Ascending aorta (tissue), 2 donors: ENCODE measurements around the gene FHOD1. TPM values are rescaled to one million over a fixed set of nuclear protein-coding genes. Genes with fewer than 3 reads are reported as not detected.

Experiments used
- DNase-seq, 2 donors: peaks; one replicate each; pipeline ENCODE4 v3.0.0-alpha.2; 2019; ENCODE audit warnings: low spot score in 2 of 2
- H3K27ac ChIP-seq, 2 donors: fragments of 200-600 bp; sonication (generic); one replicate each; pipeline ENCODE4 v1.5.1; 2016 to 2017; ENCODE audit warnings: mild to moderate bottlenecking in 1 of 2
- H3K27me3 ChIP-seq: fragments of 200-600 bp; sonication (generic); one replicate; pipeline ENCODE4 v1.5.1; 2017
- H3K36me3 ChIP-seq, 2 donors: fragments of 200-600 bp; sonication (generic); one replicate each; pipeline ENCODE4 v1.5.1; 2016
- H3K4me1 ChIP-seq, 2 donors: fragments of 200-600 bp; sonication (generic); one replicate each; pipeline ENCODE4 v1.5.1; 2016 to 2017; ENCODE audit warnings: mild to moderate bottlenecking in 1 of 2
- H3K4me3 ChIP-seq, 2 donors: fragments of 200-600 bp; sonication (generic); one replicate each; pipeline ENCODE4 v1.5.1; 2016 to 2017; ENCODE audit warnings: mild to moderate bottlenecking in 1 of 2
- H3K9me3 ChIP-seq, 2 donors: fragments of 200-600 bp; sonication (generic); one replicate each; pipeline ENCODE4 v1.5.1; 2016
- intact Hi-C: fragments of 100-400 bp; cut with DNase I; formaldehyde crosslinking; loops from one replicate; pipeline ENCODE4 v1.15.1; 2023
- total RNA-seq: library from RNA; depleted of rRNA; stranded (reverse); fragments of >200 nt; gene quantifications from one replicate; pipeline ENCODE4 v1.1.0, GENCODE V29; 2016
- TF ChIP-seq, protein P1 (sequence below), 3 experiments: fragments of 200-600 bp in 2 of 3; fragments of 450-650 bp in 1 of 3; sonication (generic) in 2 of 3; IDR thresholded peaks; one replicate each; pipeline ENCODE4 v1.5.1; 2016 to 2019; ENCODE audit warnings: antibody characterized with exemption in 3 of 3, mild to moderate bottlenecking in 1 of 3, moderate library complexity in 1 of 3

The FHOD1 gene
- total RNA-seq, 1 donor from 2014 or later = 20.2 TPM

GRCh38 chr16:67204076-67204475 lies 43.2 kb downstream of the FHOD1 start:
- TF ChIP-seq, protein P1, sequence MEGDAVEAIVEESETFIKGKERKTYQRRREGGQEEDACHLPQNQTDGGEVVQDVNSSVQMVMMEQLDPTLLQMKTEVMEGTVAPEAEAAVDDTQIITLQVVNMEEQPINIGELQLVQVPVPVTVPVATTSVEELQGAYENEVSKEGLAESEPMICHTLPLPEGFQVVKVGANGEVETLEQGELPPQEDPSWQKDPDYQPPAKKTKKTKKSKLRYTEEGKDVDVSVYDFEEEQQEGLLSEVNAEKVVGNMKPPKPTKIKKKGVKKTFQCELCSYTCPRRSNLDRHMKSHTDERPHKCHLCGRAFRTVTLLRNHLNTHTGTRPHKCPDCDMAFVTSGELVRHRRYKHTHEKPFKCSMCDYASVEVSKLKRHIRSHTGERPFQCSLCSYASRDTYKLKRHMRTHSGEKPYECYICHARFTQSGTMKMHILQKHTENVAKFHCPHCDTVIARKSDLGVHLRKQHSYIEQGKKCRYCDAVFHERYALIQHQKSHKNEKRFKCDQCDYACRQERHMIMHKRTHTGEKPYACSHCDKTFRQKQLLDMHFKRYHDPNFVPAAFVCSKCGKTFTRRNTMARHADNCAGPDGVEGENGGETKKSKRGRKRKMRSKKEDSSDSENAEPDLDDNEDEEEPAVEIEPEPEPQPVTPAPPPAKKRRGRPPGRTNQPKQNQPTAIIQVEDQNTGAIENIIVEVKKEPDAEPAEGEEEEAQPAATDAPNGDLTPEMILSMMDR (IDR thresholded peaks at IDR 0.05) = no peak
- no peak overlapping the region for H3K27ac ChIP-seq
- DNase-seq = no peak
- H3K27me3 ChIP-seq = no peaks in the 10 kb centered on the region
- H3K36me3 ChIP-seq = peaks cover 20 to 45% of the 10 kb centered on the region in 2 donors
- intact Hi-C loops = no loop called here
- peaks cover 0 to under 1% of the 10 kb centered on the region in 2 donors for H3K4me1 ChIP-seq
- H3K4me3 ChIP-seq = no peak overlapping the region
- no peaks in the 10 kb centered on the region for H3K9me3 ChIP-seq

GRCh38 chr16:67202956-67203493 lies 44.3 kb downstream of the FHOD1 start:
- H3K4me3 ChIP-seq = no peak overlapping the region
- TF ChIP-seq, protein P1 (IDR thresholded peaks at IDR 0.05) = no peak
- H3K36me3 ChIP-seq = peaks cover 24 to 50% of the 10 kb centered on the region in 2 donors
- intact Hi-C loops = no loop called here
- H3K27me3 ChIP-seq = no peaks in the 10 kb centered on the region
- no peak overlapping the region for H3K27ac ChIP-seq
- no peaks in the 10 kb centered on the region for H3K9me3 ChIP-seq
- H3K4me1 ChIP-seq = peaks cover 0 to 3% of the 10 kb centered on the region in 2 donors
- no peak for DNase-seq

- Histone ChIP-seq H3K27ac (no peak overlapping the region), H3K4me1 (peaks cover 0 to 3% of the 10 kb centered on the region in 2 donors), H3K9me3 (no peaks in the 10 kb centered on the region), H3K27me3 (no peaks in the 10 kb centered on the region), H3K4me3 (no peak overlapping the region), H3K36me3 (peaks cover 30 to 51% of the 10 kb centered on the region in 2 donors)
- intact Hi-C loops = no loop called here
- TF ChIP-seq, protein P1 (IDR thresholded peaks at IDR 0.05) = no peak
- no peak for DNase-seq
Measured at GRCh38 chr16:67202426-67202825, 44.9 kb downstream of the FHOD1 start.

GRCh38 chr16:67201411-67202345 lies 45.6 kb downstream of the FHOD1 start:
- Histone ChIP-seq H3K27me3 (no peaks in the 10 kb centered on the region), H3K27ac (no peak overlapping the region), H3K4me3 (no peak overlapping the region), H3K9me3 (no peaks in the 10 kb centered on the region), H3K4me1 (peaks cover 0 to 3% of the 10 kb centered on the region in 2 donors), H3K36me3 (peaks cover 37 to 52% of the 10 kb centered on the region in 2 donors)
- intact Hi-C loops = no loop called here
- no peak for DNase-seq
- TF ChIP-seq, protein P1 (IDR thresholded peaks at IDR 0.05) = no peak

- Histone ChIP-seq H3K27ac (no peak overlapping the region), H3K27me3 (no peaks in the 10 kb centered on the region), H3K36me3 (peaks cover 49 to 64% of the 10 kb centered on the region in 2 donors), H3K4me3 (no peak overlapping the region), H3K9me3 (no peaks in the 10 kb centered on the region), H3K4me1 (peaks cover 0 to 3% of the 10 kb centered on the region in 2 donors)
- intact Hi-C loops = no loop called here
- TF ChIP-seq, protein P1 (IDR thresholded peaks at IDR 0.05) = no peak
- DNase-seq = no peak
Measured at GRCh38 chr16:67200491-67200890, 46.8 kb downstream of the FHOD1 start.
